ENCODE results near the gene KLF11. TPM values are rescaled to one million over a fixed set of nuclear protein-coding genes. Genes with fewer than 3 reads are reported as not detected.

The KLF11 gene
- total and polyA plus RNA-seq, 4 donors: 10.2 to 13.3 (median 11.4) TPM

GRCh38 chr2:10071595-10071994, 28.2 kb downstream of the KLF11 start:
- peaks cover 6% of the 10 kb centered on the region for H3K27me3 ChIP-seq (ENCODE audit: control insufficient read depth, insufficient read depth, low read length)
- no peaks in the 10 kb centered on the region for H3K36me3 ChIP-seq (ENCODE audit: control insufficient read depth, insufficient read depth, low read length)
- H3K9me3 ChIP-seq (ENCODE audit: control insufficient read depth, insufficient read depth, low read length): peaks cover 2% of the 10 kb centered on the region
- H3K4me1 ChIP-seq (ENCODE audit: control insufficient read depth, insufficient read depth, low read length): peaks cover 8% of the 10 kb centered on the region
- DNase-seq (ENCODE audit: low read depth in 4 of 6, low spot score in 6 of 6): no peak
- no peak overlapping the region for H3K27ac ChIP-seq (ENCODE audit: low read depth, low read length)
- H3K4me3 ChIP-seq (ENCODE audit: low read depth, low read length): no peak overlapping the region
- WGBS (ENCODE audit: insufficient coverage): 83% methylated on average over 4 of the region's 7 CpGs

- H3K27me3 ChIP-seq (ENCODE audit: control insufficient read depth, insufficient read depth, low read length): peaks cover 6% of the 10 kb centered on the region
- WGBS (ENCODE audit: insufficient coverage): 35% methylated on average over 19 of the region's 20 CpGs
Measured at GRCh38 chr2:10072656-10073480, 29.5 kb downstream of the KLF11 start.

GRCh38 chr2:10073706-10074105, 30.4 kb downstream of the KLF11 start:
- Histone ChIP-seq H3K27me3 (ENCODE audit: control insufficient read depth, insufficient read depth, low read length) (peaks cover 8% of the 10 kb centered on the region), H3K4me1 (ENCODE audit: control insufficient read depth, insufficient read depth, low read length) (peaks cover 16% of the 10 kb centered on the region), H3K36me3 (ENCODE audit: control insufficient read depth, insufficient read depth, low read length) (no peaks in the 10 kb centered on the region), H3K4me3 (ENCODE audit: low read depth, low read length) (no peak overlapping the region), H3K27ac (ENCODE audit: low read depth, low read length) (no peak overlapping the region), H3K9me3 (ENCODE audit: control insufficient read depth, insufficient read depth, low read length) (no peaks in the 10 kb centered on the region)
- 61% methylated on average over 7 of the region's 8 CpGs for WGBS (ENCODE audit: insufficient coverage)
- no peak for DNase-seq (ENCODE audit: low read depth in 4 of 6, low spot score in 6 of 6)

More at GRCh38 chr2:10072656-10073480, 29.5 kb downstream of the KLF11 start:
- peak in 5 of 6 donors; percentile 70 to 97 (median 83) for DNase-seq (ENCODE audit: low read depth in 4 of 6, low spot score in 6 of 6)
- Histone ChIP-seq H3K9me3 (ENCODE audit: control insufficient read depth, insufficient read depth, low read length) (peaks cover 2% of the 10 kb centered on the region), H3K4me1 (ENCODE audit: control insufficient read depth, insufficient read depth, low read length) (peaks cover 8% of the 10 kb centered on the region), H3K27ac (ENCODE audit: low read depth, low read length) (no peak overlapping the region), H3K36me3 (ENCODE audit: control insufficient read depth, insufficient read depth, low read length) (no peaks in the 10 kb centered on the region), H3K4me3 (ENCODE audit: low read depth, low read length) (no peak overlapping the region)

GRCh38 chr2:10075101-10075500, 31.8 kb downstream of the KLF11 start:
- Histone ChIP-seq H3K9me3 (ENCODE audit: control insufficient read depth, insufficient read depth, low read length) (no peaks in the 10 kb centered on the region), H3K4me1 (ENCODE audit: control insufficient read depth, insufficient read depth, low read length) (peaks cover 21% of the 10 kb centered on the region), H3K36me3 (ENCODE audit: control insufficient read depth, insufficient read depth, low read length) (no peaks in the 10 kb centered on the region), H3K4me3 (ENCODE audit: low read depth, low read length) (no peak overlapping the region), H3K27me3 (ENCODE audit: control insufficient read depth, insufficient read depth, low read length) (peaks cover 10% of the 10 kb centered on the region), H3K27ac (ENCODE audit: low read depth, low read length) (no peak overlapping the region)
- DNase-seq (ENCODE audit: low read depth in 4 of 6, low spot score in 6 of 6): no peak
- WGBS (ENCODE audit: insufficient coverage): 89% methylated on average over 11 of the region's 13 CpGs

- peaks cover 25% of the 10 kb centered on the region for H3K4me1 ChIP-seq (ENCODE audit: control insufficient read depth, insufficient read depth, low read length)
- DNase-seq (ENCODE audit: low read depth in 4 of 6, low spot score in 6 of 6): no peak
- no peak overlapping the region for H3K27ac ChIP-seq (ENCODE audit: low read depth, low read length)
- 64% methylated on average over 5 of the region's 9 CpGs for WGBS (ENCODE audit: insufficient coverage)
- H3K36me3 ChIP-seq (ENCODE audit: control insufficient read depth, insufficient read depth, low read length): no peaks in the 10 kb centered on the region
- no peak overlapping the region for H3K4me3 ChIP-seq (ENCODE audit: low read depth, low read length)
- peaks cover 14% of the 10 kb centered on the region for H3K27me3 ChIP-seq (ENCODE audit: control insufficient read depth, insufficient read depth, low read length)
- no peaks in the 10 kb centered on the region for H3K9me3 ChIP-seq (ENCODE audit: control insufficient read depth, insufficient read depth, low read length)
Measured at GRCh38 chr2:10075571-10076209, 32.3 kb downstream of the KLF11 start.

GRCh38 chr2:10076511-10076910, 33.2 kb downstream of the KLF11 start:
- Histone ChIP-seq H3K27me3 (ENCODE audit: control insufficient read depth, insufficient read depth, low read length) (peaks cover 19% of the 10 kb centered on the region), H3K9me3 (ENCODE audit: control insufficient read depth, insufficient read depth, low read length) (no peaks in the 10 kb centered on the region), H3K27ac (ENCODE audit: low read depth, low read length) (no peak overlapping the region), H3K36me3 (ENCODE audit: control insufficient read depth, insufficient read depth, low read length) (no peaks in the 10 kb centered on the region), H3K4me1 (ENCODE audit: control insufficient read depth, insufficient read depth, low read length) (peaks cover 26% of the 10 kb centered on the region), H3K4me3 (ENCODE audit: low read depth, low read length) (no peak overlapping the region)
- no peak for DNase-seq (ENCODE audit: low read depth in 4 of 6, low spot score in 6 of 6)
- WGBS (ENCODE audit: insufficient coverage): 91% methylated on average over 13 of the region's 13 CpGs

- Histone ChIP-seq H3K27ac (ENCODE audit: low read depth, low read length) (no peak overlapping the region), H3K4me3 (ENCODE audit: low read depth, low read length) (no peak overlapping the region), H3K36me3 (ENCODE audit: control insufficient read depth, insufficient read depth, low read length) (no peaks in the 10 kb centered on the region), H3K4me1 (ENCODE audit: control insufficient read depth, insufficient read depth, low read length) (peaks cover 26% of the 10 kb centered on the region), H3K27me3 (ENCODE audit: control insufficient read depth, insufficient read depth, low read length) (peaks cover 22% of the 10 kb centered on the region), H3K9me3 (ENCODE audit: control insufficient read depth, insufficient read depth, low read length) (no peaks in the 10 kb centered on the region)
- DNase-seq (ENCODE audit: low read depth in 4 of 6, low spot score in 6 of 6): no peak
- WGBS (ENCODE audit: insufficient coverage): 90% methylated on average over 4 of the region's 5 CpGs
Measured at GRCh38 chr2:10076988-10077527, 33.7 kb downstream of the KLF11 start.

- DNase-seq (ENCODE audit: low read depth in 4 of 6, low spot score in 6 of 6): no peak
- Histone ChIP-seq H3K36me3 (ENCODE audit: control insufficient read depth, insufficient read depth, low read length) (no peaks in the 10 kb centered on the region), H3K27me3 (ENCODE audit: control insufficient read depth, insufficient read depth, low read length) (peaks cover 30% of the 10 kb centered on the region), H3K4me1 (ENCODE audit: control insufficient read depth, insufficient read depth, low read length) (peaks cover 21% of the 10 kb centered on the region), H3K4me3 (ENCODE audit: low read depth, low read length) (no peak overlapping the region), H3K9me3 (ENCODE audit: control insufficient read depth, insufficient read depth, low read length) (no peaks in the 10 kb centered on the region), H3K27ac (ENCODE audit: low read depth, low read length) (no peak overlapping the region)
- 87% methylated on average over 5 of the region's 7 CpGs for WGBS (ENCODE audit: insufficient coverage)
Measured at GRCh38 chr2:10078001-10078400, 34.7 kb downstream of the KLF11 start.

GRCh38 chr2:10078704-10079265, 35.4 kb downstream of the KLF11 start:
- peak overlapping the region; percentile 36 for H3K4me3 ChIP-seq (ENCODE audit: low read depth, low read length)
- peaks cover 38% of the 10 kb centered on the region for H3K27me3 ChIP-seq (ENCODE audit: control insufficient read depth, insufficient read depth, low read length)
- no peaks in the 10 kb centered on the region for H3K36me3 ChIP-seq (ENCODE audit: control insufficient read depth, insufficient read depth, low read length)
- no peaks in the 10 kb centered on the region for H3K9me3 ChIP-seq (ENCODE audit: control insufficient read depth, insufficient read depth, low read length)
- H3K4me1 ChIP-seq (ENCODE audit: control insufficient read depth, insufficient read depth, low read length): peaks cover 18% of the 10 kb centered on the region
- H3K27ac ChIP-seq (ENCODE audit: low read depth, low read length): peak overlapping the region; percentile 57
- WGBS (ENCODE audit: insufficient coverage): 19% methylated on average over 11 of the region's 12 CpGs
- no peak for DNase-seq (ENCODE audit: low read depth in 4 of 6, low spot score in 6 of 6)

Data from spinal cord (tissue), 10 donors.